Ovary (tissue), 9 donors: ENCODE data around the gene ASB5. TPM values are rescaled to one million over a fixed set of nuclear protein-coding genes. Genes with fewer than 3 reads are reported as not detected.

ENCODE experiments used
- DNase-seq, 5 donors: peaks; one replicate each; pipeline ENCODE4 v3.0.0-alpha.2; 2019 to 2020
- H3K27ac ChIP-seq, 2 donors: fragments of 200-600 bp; one replicate each; pipeline versions ENCODE4 v1.5.1 to v1.8.0; 2019 to 2022
- H3K27me3 ChIP-seq: fragments of 200-600 bp; one replicate; pipeline ENCODE4 v1.8.0; 2022
- H3K36me3 ChIP-seq: fragments of 200-600 bp; sonication (generic); one replicate; pipeline ENCODE4 v1.5.1; 2019
- H3K4me1 ChIP-seq: one replicate; pipeline ENCODE4 v1.8.1; 2013; ENCODE audit warnings: mild to moderate bottlenecking, moderate library complexity; ENCODE audit not compliant: insufficient read depth
- H3K4me3 ChIP-seq: fragments of 200-600 bp; sonication (generic); one replicate; pipeline ENCODE4 v1.5.1; 2017
- H3K9me3 ChIP-seq, 2 donors: fragments of 200-600 bp in 1 of 2; sonication (generic) in 1 of 2; one replicate each; pipeline versions ENCODE4 v1.5.1 to v1.8.1; 2013 to 2019; ENCODE audit warnings: mild to moderate bottlenecking in 1 of 2, moderate library complexity in 1 of 2
- CTCF ChIP-seq, 3 donors: fragments of 450-650 bp in 2 of 3; fragments of 200-600 bp in 1 of 3; IDR thresholded peaks; one replicate each; pipeline versions ENCODE4 v1.5.1 to v1.8.0; 2016 to 2022; ENCODE audit warnings: antibody characterized with exemption in 3 of 3, mild to moderate bottlenecking in 1 of 3
- EP300 ChIP-seq: sonication (generic); formaldehyde crosslinking; IDR thresholded peaks from one replicate; pipeline ENCODE4 v1.6.1; 2017; ENCODE audit warnings: antibody characterized with exemption
- POLR2A ChIP-seq: fragments of 450-650 bp; IDR thresholded peaks from one replicate; pipeline ENCODE4 v1.6.1; 2017; ENCODE audit warnings: antibody characterized with exemption, mild to moderate bottlenecking, moderate library complexity
- WGBS, 3 donors: extraction: QIAGEN DNeasy Blood & Tissue Kit in 1 of 3; methylation state at CpG; one replicate each; pipeline versions ENCODE4 v1.1.5 to v1.1.7; 2013 to 2017; 5-methylcytosine and 5-hydroxymethylcytosine counted together
- intact Hi-C, 4 donors: fragments of 100-400 bp; cut with DNase I; formaldehyde crosslinking; loops; one replicate each; pipeline versions ENCODE4 v1.11.0 to v1.15.1; 2022 to 2023
- polyA plus RNA-seq, 2 donors: library from polyadenylated mRNA; stranded (reverse); fragments of 200-250 nt in 1 of 2; fragments of 350-450 nt in 1 of 2; fragmentation: Illumina TruSeq in 1 of 2; extraction: RNeasy Lipid Tissue Mini Kit (QIAGEN cat#74804) in 1 of 2; gene quantifications; one replicate each; pipeline ENCODE4 v1.2.3, GENCODE V29; 2013 to 2014
- total RNA-seq, 7 donors: library from RNA; depleted of rRNA in 2 of 7; stranded (reverse); fragments of >200 nt in 2 of 7; fragmentation: NEBNext Ultra II Directional in 3 of 7; extraction: Animal tissue kit (Norgen Biotek cat#: 25700) in 3 of 7; gene quantifications; one replicate each; pipeline versions ENCODE4 v1.1.0 to v1.2.4, GENCODE V29; 2016 to 2023
- donor health status: DM: no; HTN: no; CAD: no; lungs with moderate emphysema.
- donor health status: DM: no; HTN: no; CAD: no.
- donor health status: Bipolar disorder and iron deficiency.
- donor health status: DM: yes; HTN: yes; CAD: no.
- donor health status: DM: no; HTN: no; CAD: no.
- donor health status: DM: yes; HTN: yes; CAD: no.

The ASB5 gene
- total and polyA plus RNA-seq, 9 donors: 0.11 to 0.37 (median 0.23) TPM; not detected in 6

DNA sequence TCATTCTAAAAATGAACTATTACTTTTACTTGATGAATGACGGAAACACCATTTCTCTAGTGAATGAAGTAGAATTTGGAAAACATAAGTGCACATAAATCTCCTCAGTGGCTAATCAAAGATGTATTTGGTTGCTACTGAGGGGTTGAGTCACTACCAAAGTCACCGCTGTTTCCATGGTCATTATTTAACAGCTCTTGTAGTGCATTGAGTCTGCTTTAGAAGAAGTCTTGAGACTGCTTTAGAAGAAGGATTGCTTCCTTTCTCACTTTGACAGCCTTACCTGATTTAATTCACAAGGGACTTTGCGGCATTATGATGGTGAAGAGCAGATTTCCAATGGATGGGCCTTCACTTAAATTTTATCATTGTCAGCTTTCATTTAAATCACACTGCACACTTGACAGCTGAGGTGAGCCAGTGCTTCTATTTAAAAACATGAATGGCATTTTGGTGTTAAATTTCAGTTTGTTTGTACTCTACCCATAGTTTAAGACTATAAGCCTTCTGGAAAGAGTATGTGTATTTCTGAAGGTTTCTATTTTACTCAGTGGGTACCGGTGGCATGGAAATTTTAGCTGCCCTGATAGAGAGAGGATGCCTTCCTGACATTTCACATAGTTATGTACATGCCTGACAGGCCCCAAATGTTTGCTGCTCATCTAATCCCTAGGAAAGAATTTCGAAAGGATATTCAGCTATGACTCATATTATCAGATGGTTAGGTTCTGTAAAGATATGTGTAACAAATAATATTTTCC is 9.5 kb downstream of the ASB5 start:
- WGBS, 3 donors: 64 to 82% (median 76%) methylated on average over 5 of the region's 5 CpGs
- intact Hi-C loops: no loop called here

GRCh38 chr4:176258135-176258534 is 10.9 kb downstream of the ASB5 start:
- TF ChIP-seq POLR2A: no peak
- TF ChIP-seq CTCF (IDR thresholded peaks at IDR 0.05): no peak
- no peak for TF ChIP-seq EP300
- Histone ChIP-seq H3K36me3 (no peaks in the 10 kb centered on the region), H3K27ac (no peak overlapping the region), H3K4me3 (no peak overlapping the region), H3K27me3 (no peaks in the 10 kb centered on the region), H3K9me3 (no peaks in the 10 kb centered on the region), H3K4me1 (no peaks in the 10 kb centered on the region)
- no peak for DNase-seq
- WGBS, 3 donors: 87 to 91% (median 91%) methylated on average over 3 of the region's 3 CpGs
- intact Hi-C loops: no loop called here

More for the DNA sequence above, 9.5 kb downstream of the ASB5 start:
- no peak for DNase-seq
- Histone ChIP-seq H3K9me3 (no peaks in the 10 kb centered on the region), H3K4me1 (no peaks in the 10 kb centered on the region), H3K27ac (no peak overlapping the region), H3K4me3 (no peak overlapping the region), H3K36me3 (no peaks in the 10 kb centered on the region), H3K27me3 (no peaks in the 10 kb centered on the region)
- TF ChIP-seq EP300 (no peak), POLR2A (no peak), CTCF (IDR thresholded peaks at IDR 0.05) (no peak)

DNA sequence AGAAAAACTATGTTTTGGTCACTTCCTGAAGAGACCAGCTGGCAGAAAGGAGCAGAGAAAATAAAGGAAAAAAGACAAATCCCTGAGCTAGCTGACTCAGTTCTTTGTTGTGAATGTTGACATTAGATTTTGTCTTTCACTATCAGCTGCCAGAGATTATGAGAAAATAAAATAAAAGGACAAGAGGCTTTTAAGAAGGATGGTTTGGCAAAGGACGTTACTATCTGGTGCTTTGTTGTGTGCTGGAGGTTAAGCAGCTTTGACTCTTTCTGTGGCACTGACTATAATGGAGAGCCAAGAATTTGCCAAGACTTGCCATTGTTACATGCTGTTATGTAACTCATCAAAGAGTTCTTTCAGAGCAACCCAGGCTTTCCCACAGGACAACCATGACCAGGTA is 12.1 kb downstream of the ASB5 start:
- H3K27ac ChIP-seq: no peak overlapping the region
- H3K27me3 ChIP-seq: no peaks in the 10 kb centered on the region
- no peak for TF ChIP-seq POLR2A
- no peak for TF ChIP-seq EP300
- TF ChIP-seq CTCF (IDR thresholded peaks at IDR 0.05): no peak
- WGBS, 3 donors: 14 to 31% (median 18%) methylated on average over 1 of the region's 1 CpG
- no peaks in the 10 kb centered on the region for H3K9me3 ChIP-seq
- H3K4me3 ChIP-seq: no peak overlapping the region
- no peaks in the 10 kb centered on the region for H3K36me3 ChIP-seq
- intact Hi-C loops: no loop called here
- DNase-seq: no peak
- H3K4me1 ChIP-seq: no peaks in the 10 kb centered on the region

- Histone ChIP-seq H3K4me1 (no peaks in the 10 kb centered on the region), H3K36me3 (no peaks in the 10 kb centered on the region), H3K27ac (no peak overlapping the region), H3K27me3 (no peaks in the 10 kb centered on the region), H3K4me3 (no peak overlapping the region), H3K9me3 (no peaks in the 10 kb centered on the region)
- no peak for DNase-seq
- WGBS, 3 donors: 88 to 93% (median 88%) methylated on average over 1 of the region's 1 CpG
- intact Hi-C loops: no loop called here
- no peak for TF ChIP-seq CTCF (IDR thresholded peaks at IDR 0.05)
- no peak for TF ChIP-seq POLR2A
- TF ChIP-seq EP300: no peak
Observed at GRCh38 chr4:176242764-176243347, 26.2 kb downstream of the ASB5 start.
